Fibroblast of the aortic adventitia (primary cell): ENCODE measurements around the gene MYL12A. TPM values are rescaled to one million over a fixed set of nuclear protein-coding genes. Genes with fewer than 3 reads are reported as not detected.
"Not testable (repeated sequence)": the region's sequence is repeated elsewhere in the genome, so short reads cannot be mapped to it uniquely, and the experiment has no call there.

Experiments
- DNase-seq: peaks from one replicate; pipeline ENCODE4 v3.0.0-alpha.2; 2010; ENCODE audit warnings: low read depth
- H3K4me3 ChIP-seq: 2 replicates; pipeline ENCODE4 v1.5.1; 2011; ENCODE audit warnings: low read depth, mild to moderate bottlenecking, control low read depth, low read length, moderate library complexity
- total RNA-seq: library from RNA; depleted of rRNA; stranded (reverse); fragments of >200 nt; gene quantifications from 2 replicates; pipeline ENCODE4 v1.2.3, GENCODE V29; 2012; ENCODE audit warnings: low replicate concordance
- TF ChIP-seq, protein P1 (sequence below): IDR thresholded peaks from 2 replicates; pipeline ENCODE4 v1.5.1; 2011; ENCODE audit warnings: mild to moderate bottlenecking, low read length, control low read depth, inconsistent platforms; ENCODE audit not compliant: insufficient read depth

The MYL12A gene
- total RNA-seq, 1 donor: 733 TPM

DNA sequence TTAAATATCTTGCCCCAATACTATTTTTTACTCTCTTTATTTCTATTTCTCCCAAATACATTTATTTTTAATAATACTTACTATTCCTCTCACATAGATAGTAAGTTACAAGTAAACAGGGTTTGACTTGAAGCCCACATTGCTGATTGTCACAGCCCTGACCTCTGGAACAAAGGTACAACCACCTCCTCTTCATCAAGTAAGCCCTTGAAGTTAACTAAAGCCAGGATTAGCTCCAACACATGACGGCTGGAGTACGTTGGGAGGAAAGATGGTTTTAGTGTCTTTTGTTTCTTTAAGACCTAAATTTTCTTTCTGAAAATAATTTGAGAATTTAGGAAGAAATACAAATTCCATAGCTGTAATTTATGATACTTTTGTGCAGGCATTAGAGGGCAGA, 28.8 kb upstream of the MYL12A start:
- no peak overlapping the region for H3K4me3 ChIP-seq
- DNase-seq: no peak
- TF ChIP-seq, protein P1, sequence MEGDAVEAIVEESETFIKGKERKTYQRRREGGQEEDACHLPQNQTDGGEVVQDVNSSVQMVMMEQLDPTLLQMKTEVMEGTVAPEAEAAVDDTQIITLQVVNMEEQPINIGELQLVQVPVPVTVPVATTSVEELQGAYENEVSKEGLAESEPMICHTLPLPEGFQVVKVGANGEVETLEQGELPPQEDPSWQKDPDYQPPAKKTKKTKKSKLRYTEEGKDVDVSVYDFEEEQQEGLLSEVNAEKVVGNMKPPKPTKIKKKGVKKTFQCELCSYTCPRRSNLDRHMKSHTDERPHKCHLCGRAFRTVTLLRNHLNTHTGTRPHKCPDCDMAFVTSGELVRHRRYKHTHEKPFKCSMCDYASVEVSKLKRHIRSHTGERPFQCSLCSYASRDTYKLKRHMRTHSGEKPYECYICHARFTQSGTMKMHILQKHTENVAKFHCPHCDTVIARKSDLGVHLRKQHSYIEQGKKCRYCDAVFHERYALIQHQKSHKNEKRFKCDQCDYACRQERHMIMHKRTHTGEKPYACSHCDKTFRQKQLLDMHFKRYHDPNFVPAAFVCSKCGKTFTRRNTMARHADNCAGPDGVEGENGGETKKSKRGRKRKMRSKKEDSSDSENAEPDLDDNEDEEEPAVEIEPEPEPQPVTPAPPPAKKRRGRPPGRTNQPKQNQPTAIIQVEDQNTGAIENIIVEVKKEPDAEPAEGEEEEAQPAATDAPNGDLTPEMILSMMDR: no peak

DNA sequence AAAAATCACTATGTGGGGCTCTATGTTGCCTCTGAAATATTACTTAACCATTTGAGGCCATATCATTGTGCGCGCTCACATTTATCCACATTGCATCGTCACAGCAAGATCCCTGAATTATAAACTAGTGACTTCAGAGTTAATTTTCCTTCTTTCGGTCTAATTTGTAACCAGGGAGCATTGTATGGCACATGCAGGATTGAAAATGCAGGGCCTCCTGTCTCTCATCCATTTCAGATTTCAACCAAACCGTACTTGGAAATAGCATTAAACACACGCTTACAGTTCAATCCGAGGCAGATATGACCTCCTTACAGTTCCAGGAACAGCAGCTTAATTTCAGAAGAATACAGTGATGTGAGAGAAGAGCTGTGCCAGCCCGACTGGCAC, 28.4 kb upstream of the MYL12A start:
- TF ChIP-seq, protein P1: no peak
- H3K4me3 ChIP-seq: no peak overlapping the region
- DNase-seq: no peak

DNA sequence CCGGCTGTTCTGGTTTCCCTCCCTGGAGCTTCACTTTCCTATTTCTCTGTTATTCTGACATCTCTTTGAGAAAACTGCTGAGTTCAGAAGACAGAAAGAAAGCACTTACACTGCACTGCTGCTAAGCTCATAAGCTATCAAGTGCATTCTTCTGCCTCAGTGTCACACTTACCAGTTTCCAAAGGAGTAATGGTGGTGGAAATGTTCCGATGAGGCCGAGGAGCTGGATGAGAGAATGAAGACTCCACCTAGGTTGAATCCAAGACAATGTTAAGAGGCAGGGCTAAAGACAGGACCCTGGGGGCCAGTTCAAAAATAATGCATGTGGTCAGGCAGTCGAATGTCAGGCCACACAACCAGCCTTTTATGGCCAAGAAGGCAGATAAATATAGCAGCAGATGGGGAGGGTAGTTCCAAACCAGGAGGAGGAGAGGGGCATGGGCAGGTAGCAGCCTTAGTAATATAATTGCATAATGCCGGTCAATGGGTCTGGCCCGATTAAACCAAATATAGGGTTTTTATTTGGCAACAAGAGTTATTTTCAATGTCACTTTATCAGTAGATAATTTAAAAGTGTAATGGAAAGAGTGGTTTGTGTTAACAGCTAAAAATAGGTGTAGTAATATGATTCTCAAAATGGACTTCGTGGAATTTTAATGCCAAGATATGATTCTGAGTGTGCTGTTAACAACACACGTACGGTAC, 27.8 kb upstream of the MYL12A start, which contains the start of gene MYOM1:
Gene MYOM1 (minus strand): TSS at position 338 of the 705 bp plus-strand sequence. CDS start 4,745 bp downstream, outside the sequence.
- TF ChIP-seq, protein P1: no peak
- no peak for DNase-seq
- no peak within 1 kb of the TSS for H3K4me3 ChIP-seq

DNA sequence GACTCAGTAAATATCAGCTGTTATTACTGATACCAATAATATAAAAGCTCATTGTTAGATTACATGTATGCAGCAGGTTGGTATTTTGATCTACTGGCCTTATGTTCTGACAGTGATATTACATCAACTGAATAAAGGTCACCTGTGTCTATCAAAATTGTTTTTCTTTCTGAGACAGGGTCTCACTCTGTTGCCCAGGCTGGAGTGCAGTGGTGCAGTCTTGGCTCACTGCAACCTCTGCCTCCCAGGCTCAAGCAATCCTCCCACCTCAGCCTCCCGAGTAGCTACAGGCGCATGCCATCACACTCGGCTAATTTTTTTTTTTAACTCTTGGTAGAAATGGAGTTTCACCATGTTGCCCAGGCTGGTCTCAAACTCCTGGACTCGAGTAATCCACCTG, 26.7 kb upstream of the MYL12A start:
- not testable (repeated sequence) for H3K4me3 ChIP-seq, DNase-seq

DNA sequence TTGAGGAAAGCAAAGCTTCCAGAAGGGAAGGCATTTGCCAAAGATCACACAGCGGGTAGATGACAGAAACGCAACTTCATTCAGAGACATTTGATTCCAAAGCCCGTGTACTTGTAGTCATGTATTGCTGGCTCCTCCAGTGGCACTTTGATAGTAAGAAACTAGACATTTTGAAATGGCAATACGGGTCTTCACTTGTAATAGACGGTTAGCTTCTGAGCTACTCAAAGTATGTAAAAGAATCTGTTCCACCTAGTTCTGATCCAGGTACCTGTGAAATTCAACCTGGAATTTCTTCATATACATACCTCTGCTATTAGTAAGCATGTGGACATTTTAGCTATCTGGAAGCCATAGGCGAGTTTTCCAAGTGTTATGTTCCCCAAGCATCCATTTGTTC, 26.1 kb upstream of the MYL12A start:
- H3K4me3 ChIP-seq: no peak overlapping the region
- DNase-seq: no peak
- TF ChIP-seq, protein P1: no peak

DNA sequence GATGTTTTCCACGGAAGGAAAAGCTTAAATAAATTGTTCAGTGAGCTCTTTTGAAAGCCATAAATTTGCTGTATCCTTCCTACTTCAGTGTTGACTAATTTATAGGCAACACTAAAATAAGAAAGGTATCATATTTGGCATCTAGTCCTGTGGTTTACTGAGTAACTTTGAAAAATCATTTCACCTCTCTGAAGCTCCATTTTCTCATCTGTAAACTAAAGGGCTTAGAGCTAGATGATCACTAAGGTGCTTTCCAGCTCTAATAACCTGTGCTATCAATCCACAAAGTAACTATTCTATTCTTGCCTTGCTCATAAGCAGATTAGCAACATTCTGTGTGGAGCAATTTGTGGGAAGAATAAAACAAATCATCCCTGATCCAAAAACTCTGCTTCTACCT, 24.2 kb upstream of the MYL12A start:
- H3K4me3 ChIP-seq: no peak overlapping the region
- TF ChIP-seq, protein P1: no peak
- DNase-seq: no peak

DNA sequence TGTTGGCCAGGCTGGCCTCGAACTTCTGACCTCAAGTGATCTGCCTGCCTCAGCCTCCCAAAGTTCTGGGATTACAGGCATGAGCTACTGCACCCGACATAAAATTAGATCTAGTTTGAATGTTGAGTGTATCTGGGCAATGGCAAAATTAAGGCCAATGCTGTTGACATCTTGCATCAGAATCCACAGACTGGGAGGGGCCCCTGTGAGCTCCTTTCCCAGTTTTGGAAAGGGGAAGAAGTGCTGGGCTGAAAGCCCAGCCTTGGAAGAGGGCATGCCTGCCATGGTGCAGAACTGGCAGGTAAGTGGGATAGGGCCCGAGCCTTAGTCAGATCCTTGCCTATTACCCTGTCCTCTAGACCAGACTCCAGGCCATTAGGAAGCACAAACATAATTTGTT, 23.4 kb upstream of the MYL12A start:
- TF ChIP-seq, protein P1: no peak
- DNase-seq: no peak
- H3K4me3 ChIP-seq: no peak overlapping the region
